ENCODE data around the gene FARP1. TPM values are rescaled to one million over a fixed set of nuclear protein-coding genes. Genes with fewer than 3 reads are reported as not detected.

Gene FARP1
- total RNA-seq, 1 donor from 2014 or later, result 17.7 TPM

- no peak for TF ChIP-seq POLR2A (IDR thresholded peaks at IDR 0.05)
- no peak for TF ChIP-seq CTCF (IDR thresholded peaks at IDR 0.05)
- TF ChIP-seq POLR2AphosphoS5 (IDR thresholded peaks at IDR 0.05; ENCODE audit: insufficient read depth in 1 of 2, low read depth in 1 of 2), result no peak
- Histone ChIP-seq H3K4me3 (no peak overlapping the region), H3K36me3 (no peaks in the 10 kb centered on the region), H3K27ac (no peak overlapping the region), H3K9me3 (no peaks in the 10 kb centered on the region), H3K4me1 (peaks cover 13% of the 10 kb centered on the region), H3K27me3 (no peaks in the 10 kb centered on the region)
- DNase-seq (ENCODE audit: extremely low spot score in 2 of 2), result no peak
- intact Hi-C loops (cut with DNase I), result no loop called here
Measured at GRCh38 chr13:98195054-98195791, 52.3 kb downstream of the FARP1 start.

DNA sequence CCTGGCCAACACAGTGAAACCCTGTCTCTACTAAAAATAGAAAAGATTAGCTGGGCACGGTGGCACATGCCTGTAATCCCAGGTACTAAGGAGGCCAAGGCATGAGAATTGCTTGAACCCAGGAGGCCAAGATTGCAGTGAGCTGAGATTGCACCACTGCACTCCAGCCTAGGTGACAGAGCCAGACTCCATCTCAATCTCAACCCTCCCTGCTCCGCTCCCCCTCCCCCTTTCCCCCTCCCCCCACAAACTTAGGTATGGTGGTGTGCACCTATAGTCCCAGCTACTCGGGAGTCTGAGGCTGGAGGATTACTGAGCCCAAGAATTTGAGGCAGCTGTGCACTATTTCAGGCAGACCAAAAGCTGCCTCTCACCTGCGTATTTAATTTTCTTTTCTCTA, 55.8 kb downstream of the FARP1 start:
- no peak overlapping the region for H3K27ac ChIP-seq
- H3K4me1 ChIP-seq, result peaks cover 14% of the 10 kb centered on the region
- H3K27me3 ChIP-seq, result no peaks in the 10 kb centered on the region

GRCh38 chr13:98199480-98199879, 56.6 kb downstream of the FARP1 start:
- Histone ChIP-seq H3K4me1 (peaks cover 18% of the 10 kb centered on the region), H3K36me3 (no peaks in the 10 kb centered on the region), H3K27ac (no peak overlapping the region), H3K9me3 (no peaks in the 10 kb centered on the region), H3K4me3 (no peak overlapping the region), H3K27me3 (no peaks in the 10 kb centered on the region)
- intact Hi-C loops (cut with DNase I), result no loop called here
- no peak for TF ChIP-seq CTCF (IDR thresholded peaks at IDR 0.05)
- TF ChIP-seq POLR2AphosphoS5 (IDR thresholded peaks at IDR 0.05; ENCODE audit: insufficient read depth in 1 of 2, low read depth in 1 of 2), result no peak
- TF ChIP-seq POLR2A (IDR thresholded peaks at IDR 0.05), result no peak
- no peak for DNase-seq (ENCODE audit: extremely low spot score in 2 of 2)

More for the DNA sequence above, 55.8 kb downstream of the FARP1 start:
- intact Hi-C loops (cut with DNase I), result no loop called here
- Histone ChIP-seq H3K9me3 (no peaks in the 10 kb centered on the region), H3K4me3 (no peak overlapping the region), H3K36me3 (no peaks in the 10 kb centered on the region)
- TF ChIP-seq CTCF (IDR thresholded peaks at IDR 0.05) (no peak), POLR2A (IDR thresholded peaks at IDR 0.05) (no peak), POLR2AphosphoS5 (IDR thresholded peaks at IDR 0.05; ENCODE audit: insufficient read depth in 1 of 2, low read depth in 1 of 2) (no peak)
- no peak for DNase-seq (ENCODE audit: extremely low spot score in 2 of 2)

DNA sequence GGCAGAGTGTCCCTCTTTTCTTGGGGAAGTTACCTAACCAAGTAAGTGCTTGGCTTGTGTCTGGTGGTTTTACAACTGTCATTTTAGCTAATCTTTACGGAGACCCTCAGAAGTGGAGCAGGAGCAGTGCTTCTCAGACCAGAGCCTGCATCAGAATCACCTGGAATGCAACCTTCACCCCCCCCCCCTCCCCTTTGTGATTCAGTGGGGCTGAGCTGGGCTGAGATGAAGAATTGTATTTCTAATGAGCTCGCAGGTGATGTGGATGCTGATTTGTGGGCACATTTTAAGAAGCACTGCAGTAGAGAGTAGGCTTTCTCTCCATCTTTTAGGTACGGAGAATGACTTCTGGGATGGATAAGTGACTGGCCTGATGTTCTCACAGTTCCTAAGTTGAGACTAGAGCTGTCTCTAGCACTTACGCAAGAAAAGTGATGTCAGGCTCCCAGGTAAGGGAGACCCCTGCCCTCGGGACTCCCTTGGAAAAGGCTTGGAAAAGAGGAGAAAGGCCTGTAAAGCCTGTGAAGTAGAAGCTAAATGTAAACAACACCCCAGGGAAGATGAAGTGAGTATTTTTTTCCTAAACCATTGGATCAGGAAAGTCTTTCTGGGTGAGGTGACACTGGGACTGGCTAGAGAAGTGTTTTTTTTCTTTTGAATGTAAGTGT, 57.5 kb downstream of the FARP1 start:
- intact Hi-C loops (cut with DNase I), result no loop called here
- H3K4me3 ChIP-seq, result no peak overlapping the region
- peaks cover 11% of the 10 kb centered on the region for H3K4me1 ChIP-seq
- no peaks in the 10 kb centered on the region for H3K27me3 ChIP-seq
- H3K9me3 ChIP-seq, result no peaks in the 10 kb centered on the region
- no peak for DNase-seq (ENCODE audit: extremely low spot score in 2 of 2)
- TF ChIP-seq POLR2A (IDR thresholded peaks at IDR 0.05), result no peak
- no peak for TF ChIP-seq CTCF (IDR thresholded peaks at IDR 0.05)
- no peak for TF ChIP-seq POLR2AphosphoS5 (IDR thresholded peaks at IDR 0.05; ENCODE audit: insufficient read depth in 1 of 2, low read depth in 1 of 2)
- no peak overlapping the region for H3K27ac ChIP-seq
- no peaks in the 10 kb centered on the region for H3K36me3 ChIP-seq

- H3K4me3 ChIP-seq, result no peak overlapping the region
- peaks cover 3% of the 10 kb centered on the region for H3K9me3 ChIP-seq
- intact Hi-C loops (cut with DNase I), result no loop called here
- TF ChIP-seq POLR2AphosphoS5 (IDR thresholded peaks at IDR 0.05; ENCODE audit: insufficient read depth in 1 of 2, low read depth in 1 of 2) (no peak), POLR2A (IDR thresholded peaks at IDR 0.05) (no peak), CTCF (IDR thresholded peaks at IDR 0.05) (no peak)
- no peaks in the 10 kb centered on the region for H3K27me3 ChIP-seq
- DNase-seq (ENCODE audit: extremely low spot score in 2 of 2), result no peak
- peaks cover 5% of the 10 kb centered on the region for H3K4me1 ChIP-seq
- no peaks in the 10 kb centered on the region for H3K36me3 ChIP-seq
- H3K27ac ChIP-seq, result no peak overlapping the region
Measured at GRCh38 chr13:98201189-98201588, 58.3 kb downstream of the FARP1 start.
